ENCODE results near the gene HMGB1.

Gene HMGB1

GRCh38 chr13:30465593-30466357, at the start of gene HMGB1:
HMGB1 (minus strand) TSS chr13:30465936; CDS start chr13:30463680, 2,256 bp downstream.
- peak; percentile 88 for DNase-seq (ENCODE audit: low spot score)

GRCh38 chr13:30510811-30511371, 45.2 kb upstream of the HMGB1 start:
- DNase-seq (ENCODE audit: low spot score), result no peak

- no peak for DNase-seq (ENCODE audit: low spot score)
Measured at GRCh38 chr13:30510091-30510490, 44.4 kb upstream of the HMGB1 start.

GRCh38 chr13:30509254-30510050, 43.7 kb upstream of the HMGB1 start:
- DNase-seq (ENCODE audit: low spot score), result no peak

- DNase-seq (ENCODE audit: low spot score), result no peak
Measured at GRCh38 chr13:30504081-30504480, 38.3 kb upstream of the HMGB1 start.

- DNase-seq (ENCODE audit: low spot score), result no peak
Measured at GRCh38 chr13:30502237-30502636, 36.5 kb upstream of the HMGB1 start.

- no peak for DNase-seq (ENCODE audit: low spot score)
Measured at GRCh38 chr13:30499338-30499737, 33.6 kb upstream of the HMGB1 start.

- no peak for DNase-seq (ENCODE audit: low spot score)
Measured at GRCh38 chr13:30496147-30496546, 30.4 kb upstream of the HMGB1 start.

GRCh38 chr13:30495746-30496145, 30.0 kb upstream of the HMGB1 start:
- DNase-seq (ENCODE audit: low spot score), result no peak

GRCh38 chr13:30493658-30494381, 28.1 kb upstream of the HMGB1 start:
- no peak for DNase-seq (ENCODE audit: low spot score)

GRCh38 chr13:30487075-30487470, 21.3 kb upstream of the HMGB1 start:
- DNase-seq (ENCODE audit: low spot score), result no peak

- no peak for DNase-seq (ENCODE audit: low spot score)
Measured at GRCh38 chr13:30486230-30487074, 20.7 kb upstream of the HMGB1 start.

- no peak for DNase-seq (ENCODE audit: low spot score)
Measured at GRCh38 chr13:30481241-30481760, 15.6 kb upstream of the HMGB1 start.

GRCh38 chr13:30480292-30480950, 14.7 kb upstream of the HMGB1 start:
- DNase-seq (ENCODE audit: low spot score), result no peak

GRCh38 chr13:30479883-30480219, 14.1 kb upstream of the HMGB1 start:
- DNase-seq (ENCODE audit: low spot score), result no peak

GRCh38 chr13:30479154-30479882, 13.6 kb upstream of the HMGB1 start:
- no peak for DNase-seq (ENCODE audit: low spot score)

- DNase-seq (ENCODE audit: low spot score), result no peak
Measured at GRCh38 chr13:30477346-30478195, 11.8 kb upstream of the HMGB1 start.

GRCh38 chr13:30473675-30474074, 7.9 kb upstream of the HMGB1 start:
- no peak for DNase-seq (ENCODE audit: low spot score)

GRCh38 chr13:30466841-30467252, 1.1 kb upstream of the HMGB1 start:
- DNase-seq (ENCODE audit: low spot score), result no peak
